Lower leg skin (tissue), 3 donors: ENCODE results near the gene NTRK3.

Source experiments
- POLR2A ChIP-seq, 2 donors: fragments of 450-650 bp; IDR thresholded peaks; one replicate each; pipeline ENCODE4 v1.6.1; 2016 to 2017; ENCODE audit warnings: antibody characterized with exemption in 2 of 2, mild to moderate bottlenecking in 1 of 2, moderate library complexity in 1 of 2
- TF ChIP-seq, protein P1 (sequence below), 3 donors: fragments of 450-650 bp; IDR thresholded peaks; one replicate each; pipeline ENCODE4 v1.5.1; 2016; ENCODE audit warnings: antibody characterized with exemption in 3 of 3, mild to moderate bottlenecking in 3 of 3, moderate library complexity in 2 of 3

DNA sequence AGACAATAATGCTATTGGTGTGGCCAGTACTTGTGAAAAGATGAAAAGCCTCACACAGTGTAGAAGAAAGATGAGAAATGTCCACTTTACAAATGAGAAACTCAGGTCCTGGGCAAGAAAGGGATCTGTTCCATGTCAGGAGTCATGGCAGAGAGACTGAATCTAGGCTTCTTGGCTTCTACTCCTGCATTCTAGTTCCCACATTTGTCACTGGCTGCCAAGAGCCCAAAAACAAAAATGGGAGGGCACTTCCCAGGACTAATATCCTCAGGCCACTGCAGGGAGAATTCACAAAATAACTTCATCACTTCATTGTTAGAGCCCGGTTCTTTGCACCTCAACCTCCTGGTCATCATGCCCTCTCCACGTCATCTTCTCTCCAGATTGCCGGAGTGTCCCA is 337.5 kb downstream of the NTRK3 start:
- TF ChIP-seq, protein P1, sequence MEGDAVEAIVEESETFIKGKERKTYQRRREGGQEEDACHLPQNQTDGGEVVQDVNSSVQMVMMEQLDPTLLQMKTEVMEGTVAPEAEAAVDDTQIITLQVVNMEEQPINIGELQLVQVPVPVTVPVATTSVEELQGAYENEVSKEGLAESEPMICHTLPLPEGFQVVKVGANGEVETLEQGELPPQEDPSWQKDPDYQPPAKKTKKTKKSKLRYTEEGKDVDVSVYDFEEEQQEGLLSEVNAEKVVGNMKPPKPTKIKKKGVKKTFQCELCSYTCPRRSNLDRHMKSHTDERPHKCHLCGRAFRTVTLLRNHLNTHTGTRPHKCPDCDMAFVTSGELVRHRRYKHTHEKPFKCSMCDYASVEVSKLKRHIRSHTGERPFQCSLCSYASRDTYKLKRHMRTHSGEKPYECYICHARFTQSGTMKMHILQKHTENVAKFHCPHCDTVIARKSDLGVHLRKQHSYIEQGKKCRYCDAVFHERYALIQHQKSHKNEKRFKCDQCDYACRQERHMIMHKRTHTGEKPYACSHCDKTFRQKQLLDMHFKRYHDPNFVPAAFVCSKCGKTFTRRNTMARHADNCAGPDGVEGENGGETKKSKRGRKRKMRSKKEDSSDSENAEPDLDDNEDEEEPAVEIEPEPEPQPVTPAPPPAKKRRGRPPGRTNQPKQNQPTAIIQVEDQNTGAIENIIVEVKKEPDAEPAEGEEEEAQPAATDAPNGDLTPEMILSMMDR (IDR thresholded peaks at IDR 0.05): no peak
- no peak for TF ChIP-seq POLR2A (IDR thresholded peaks at IDR 0.05)
